Fibroblast of upper back skin (primary cell): ENCODE results near the gene C17orf100.
"Not testable (repeated sequence)": the region's sequence is repeated elsewhere in the genome, so short reads cannot be mapped to it uniquely, and the experiment has no call there.

Source experiments
- DNase-seq: peaks from one replicate; pipeline ENCODE4 v3.0.0-alpha.2; 2013

C17orf100 gene

DNA sequence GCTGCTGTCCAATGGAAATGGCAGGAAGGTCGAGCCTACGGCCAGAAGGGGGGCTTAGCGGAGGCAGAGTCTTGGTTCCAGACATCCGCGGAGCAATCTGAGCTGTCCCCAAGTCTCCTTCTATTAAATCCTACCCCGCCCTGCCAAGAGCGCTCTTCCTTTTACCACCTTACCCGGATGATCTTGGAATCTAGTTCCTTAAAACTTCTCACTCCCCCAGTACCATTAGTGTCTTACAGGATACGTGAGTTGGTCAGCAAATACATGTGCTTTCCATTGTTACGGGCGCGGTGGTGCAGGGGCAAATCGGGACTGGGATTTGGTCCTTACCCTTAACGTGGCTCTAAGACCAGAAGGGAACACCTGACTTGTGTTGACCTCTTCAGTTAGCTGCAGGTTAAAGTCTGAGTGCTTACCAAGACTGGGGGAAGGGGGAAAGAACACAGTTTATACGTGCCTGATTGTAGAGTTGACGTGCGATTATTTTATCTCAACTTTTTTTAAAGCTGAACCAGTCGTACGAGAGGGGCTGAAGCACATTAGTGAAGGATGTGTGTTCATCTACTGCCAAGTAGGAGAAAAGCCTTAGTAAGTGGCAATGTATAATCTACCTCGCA is 10.2 kb upstream of the C17orf100 start:
- DNase-seq, result no peak

GRCh38 chr17:6642592-6642991 is 9.0 kb upstream of the C17orf100 start:
- DNase-seq, result peak; percentile 26

GRCh38 chr17:6643451-6644125 is 8.0 kb upstream of the C17orf100 start:
- peak; percentile 85 for DNase-seq

GRCh38 chr17:6648181-6648580 is 3.4 kb upstream of the C17orf100 start:
- no peak for DNase-seq

GRCh38 chr17:6651919-6652452 is 424 bp downstream of the C17orf100 start:
- peak; percentile 30 for DNase-seq

DNA sequence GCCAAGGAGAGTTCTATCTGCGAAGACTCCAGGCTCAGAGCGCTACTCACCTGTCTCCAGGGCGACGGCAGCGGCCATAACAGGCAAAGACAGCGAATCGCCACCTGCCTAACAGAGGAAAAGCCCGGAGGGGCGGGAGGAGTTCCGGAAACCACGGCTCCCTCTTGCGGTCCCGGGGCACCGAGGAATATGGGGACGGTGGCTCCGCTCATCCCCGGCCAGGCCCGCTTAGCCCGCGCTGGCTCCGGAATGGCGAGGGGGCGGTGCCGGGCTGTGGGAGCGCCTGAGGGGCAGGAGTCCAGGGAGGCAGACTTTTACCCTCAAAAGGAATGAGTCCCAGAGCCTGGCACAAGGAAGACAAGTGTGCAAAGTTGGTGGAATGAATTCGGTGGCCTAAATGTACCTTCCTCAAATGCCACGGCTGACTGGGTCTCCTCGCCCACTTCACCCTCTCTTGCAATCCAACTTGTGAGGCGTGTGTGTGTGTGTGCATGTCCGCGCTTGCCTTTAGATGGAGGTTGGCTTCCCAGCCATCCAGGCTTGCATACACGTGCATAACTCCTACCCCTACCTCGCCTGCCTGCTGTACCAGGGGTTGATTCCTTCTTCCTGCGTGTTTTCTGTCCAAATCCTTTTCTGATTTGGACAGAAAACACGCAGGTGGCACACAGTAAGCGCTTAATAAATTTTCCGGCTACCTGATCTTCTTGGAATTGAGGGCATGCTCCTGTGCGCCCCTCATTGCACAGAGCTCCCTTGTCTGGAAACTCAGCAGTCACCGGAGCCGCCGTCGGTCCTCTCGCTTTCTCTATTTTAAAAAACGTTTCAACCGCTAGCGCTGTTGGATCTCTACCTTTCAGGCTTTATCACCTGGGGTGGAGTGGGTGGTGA is 3.5 kb downstream of the C17orf100 start:
- no peak for DNase-seq

DNA sequence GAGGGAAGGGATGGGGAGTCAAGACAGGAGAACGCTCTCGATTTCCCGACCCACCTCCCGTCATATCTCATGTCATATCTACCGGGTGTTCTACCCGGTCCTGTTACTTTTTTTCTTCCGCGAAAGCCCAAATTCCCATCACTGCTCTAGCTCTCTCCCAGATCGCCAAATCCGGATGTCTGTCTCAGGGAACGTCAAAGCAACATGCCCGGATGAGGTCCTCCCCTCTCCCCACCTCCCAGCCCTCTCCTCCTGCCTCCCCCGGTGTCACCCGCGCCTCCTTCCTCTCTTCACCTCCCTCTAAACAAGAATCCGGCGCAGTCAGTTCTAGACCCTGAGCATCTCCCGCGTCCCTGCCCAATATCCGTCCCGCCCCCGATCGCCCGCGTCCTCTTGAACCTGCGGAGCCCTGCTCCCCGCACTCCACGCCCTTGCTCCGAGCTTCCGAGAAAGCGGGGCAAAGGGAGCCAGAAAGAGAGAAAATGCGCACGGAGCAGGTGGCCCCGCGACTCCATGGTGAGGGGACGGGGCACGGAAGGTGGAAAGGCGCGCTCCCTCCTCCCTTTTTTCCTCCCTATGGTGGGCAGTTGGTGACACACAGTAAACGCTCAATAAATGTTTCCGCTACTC is 4.3 kb downstream of the C17orf100 start:
- DNase-seq, result not testable (repeated sequence)

GRCh38 chr17:6656797-6657632 is 5.5 kb downstream of the C17orf100 start:
- DNase-seq, result not testable (repeated sequence)

DNA sequence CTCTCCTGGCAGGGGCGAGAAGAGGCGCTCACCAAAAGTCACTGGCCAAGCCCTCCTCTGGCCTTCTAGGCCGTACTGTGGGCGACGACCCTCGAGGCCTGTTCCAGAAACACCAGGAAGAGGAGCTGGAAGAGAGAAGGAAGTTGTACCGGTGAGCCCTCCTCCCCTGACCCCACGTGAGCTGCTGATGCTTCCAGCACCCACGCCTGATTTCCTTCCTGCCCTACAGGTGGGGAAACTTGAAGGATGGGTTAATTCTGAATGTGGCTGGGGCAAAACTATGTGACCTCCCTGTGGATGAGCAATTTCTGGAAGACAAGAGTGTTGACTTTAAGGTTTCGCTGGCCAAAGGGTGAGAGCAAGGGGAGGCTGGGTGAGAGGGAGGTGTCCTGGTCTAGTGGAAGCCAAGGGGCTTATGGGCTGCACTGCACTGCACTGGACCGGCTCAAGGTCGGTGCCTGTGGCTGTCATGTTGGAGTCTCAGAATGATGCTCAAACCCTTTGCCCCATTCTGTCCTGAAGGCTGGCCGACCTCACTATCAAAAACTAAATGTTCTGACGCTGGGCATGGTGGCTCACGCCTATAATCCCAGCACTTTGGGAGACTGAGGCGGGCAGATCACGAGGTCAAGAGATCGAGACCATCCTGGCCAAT is 6.2 kb downstream of the C17orf100 start:
- no peak for DNase-seq

- not testable (repeated sequence) for DNase-seq
These were observed 6.8 kb downstream of the C17orf100 start for GRCh38 chr17:6658411-6658810.

DNA sequence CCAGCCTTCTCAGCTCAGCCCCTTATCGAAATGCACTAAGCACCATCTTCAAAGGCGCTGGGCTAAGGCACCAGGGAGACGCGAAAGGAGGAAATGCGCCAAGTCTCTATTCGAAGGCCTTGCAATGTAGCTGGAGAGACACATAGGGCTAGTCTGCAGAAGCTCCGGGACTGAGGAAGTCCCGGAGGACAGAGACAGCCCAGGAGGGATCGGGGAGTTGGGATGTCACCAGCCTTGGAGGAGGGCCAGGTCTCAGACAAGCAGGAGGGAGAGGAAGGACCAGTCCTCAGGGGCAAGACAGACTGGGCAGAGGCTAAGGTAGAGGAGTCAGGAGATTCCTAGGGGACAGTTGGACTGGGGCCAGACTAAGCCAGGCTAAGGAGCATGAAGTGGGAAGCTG is 8.5 kb downstream of the C17orf100 start:
- no peak for DNase-seq

DNA sequence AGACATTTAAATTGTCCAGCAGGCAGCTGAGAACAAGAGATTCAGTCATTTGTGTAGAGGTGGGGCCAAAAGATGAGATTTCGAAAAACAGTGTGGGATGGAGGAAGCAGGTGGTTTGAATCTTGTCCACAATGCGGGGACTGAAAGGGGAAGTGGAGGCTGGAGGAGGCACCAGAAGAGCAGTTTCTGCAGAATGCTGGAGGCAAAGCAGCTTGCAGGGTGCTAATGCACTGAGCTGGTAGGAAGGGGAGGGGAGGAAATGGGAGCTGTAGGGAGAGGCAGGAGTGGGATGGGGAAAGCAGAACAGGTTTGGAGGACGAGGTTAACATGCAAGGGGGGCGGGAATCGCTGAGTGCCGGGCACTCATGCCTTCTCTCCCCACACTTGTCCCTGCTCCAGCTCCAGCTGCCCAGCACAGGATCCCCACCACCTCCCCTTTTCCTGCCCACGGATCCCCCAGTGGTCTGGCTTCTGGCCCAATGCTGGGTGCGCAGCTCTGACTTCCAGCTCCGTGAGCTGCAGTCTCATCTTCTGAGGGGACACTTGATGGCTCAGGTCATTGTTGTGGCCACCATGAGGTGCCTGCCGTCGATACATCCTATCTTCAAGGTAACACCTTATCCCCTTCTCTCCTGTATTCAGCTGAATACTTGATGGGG is 9.4 kb downstream of the C17orf100 start:
- DNase-seq, result no peak

- DNase-seq, result no peak
These were observed 9.9 kb downstream of the C17orf100 start for GRCh38 chr17:6661464-6661848.

DNA sequence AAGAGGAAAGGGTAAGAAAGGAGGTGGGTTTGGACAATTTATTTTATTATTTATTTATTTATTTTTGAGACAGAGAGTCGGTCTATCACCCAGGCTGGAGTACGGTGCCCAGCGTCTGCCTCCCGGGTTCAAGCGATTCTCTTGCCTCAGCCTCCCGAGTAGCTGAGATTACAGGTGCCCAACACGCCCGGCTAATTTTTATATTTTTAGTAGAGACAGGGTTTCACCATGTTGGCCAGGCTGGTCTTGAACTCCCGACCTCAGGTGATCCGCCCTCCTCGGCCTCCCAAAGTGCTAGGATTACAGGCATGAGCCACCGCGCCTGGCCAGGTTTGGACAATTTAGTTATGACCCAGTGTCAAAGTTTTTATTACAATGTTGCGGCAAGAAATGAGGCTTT is 11.6 kb downstream of the C17orf100 start:
- not testable (repeated sequence) for DNase-seq

GRCh38 chr17:6666077-6666521 is 14.5 kb downstream of the C17orf100 start:
- peak; percentile 79 for DNase-seq

DNA sequence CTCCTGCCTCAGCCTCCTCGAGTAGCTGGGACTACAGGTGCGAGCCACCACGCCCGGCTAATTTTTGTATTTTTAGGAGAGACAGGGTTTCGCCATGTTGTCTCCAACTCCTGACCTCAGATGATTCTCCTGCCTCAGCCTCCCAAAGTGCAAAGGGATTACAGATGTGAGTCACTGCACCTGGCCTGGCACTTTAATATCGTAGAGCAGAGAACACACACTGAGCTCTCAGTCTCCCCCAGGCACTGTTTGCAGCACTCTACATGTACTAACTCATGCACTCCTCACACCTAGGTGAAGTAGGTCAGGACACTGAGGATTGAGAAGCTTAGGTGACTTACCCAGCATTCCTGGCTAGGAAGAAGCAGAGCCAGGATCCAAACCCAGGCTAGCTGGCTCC is 15.0 kb downstream of the C17orf100 start:
- DNase-seq, result no peak

- no peak for DNase-seq
These were observed 16.0 kb downstream of the C17orf100 start for GRCh38 chr17:6667516-6667915.

- DNase-seq, result no peak
These were observed 16.7 kb downstream of the C17orf100 start for GRCh38 chr17:6668219-6668618.

DNA sequence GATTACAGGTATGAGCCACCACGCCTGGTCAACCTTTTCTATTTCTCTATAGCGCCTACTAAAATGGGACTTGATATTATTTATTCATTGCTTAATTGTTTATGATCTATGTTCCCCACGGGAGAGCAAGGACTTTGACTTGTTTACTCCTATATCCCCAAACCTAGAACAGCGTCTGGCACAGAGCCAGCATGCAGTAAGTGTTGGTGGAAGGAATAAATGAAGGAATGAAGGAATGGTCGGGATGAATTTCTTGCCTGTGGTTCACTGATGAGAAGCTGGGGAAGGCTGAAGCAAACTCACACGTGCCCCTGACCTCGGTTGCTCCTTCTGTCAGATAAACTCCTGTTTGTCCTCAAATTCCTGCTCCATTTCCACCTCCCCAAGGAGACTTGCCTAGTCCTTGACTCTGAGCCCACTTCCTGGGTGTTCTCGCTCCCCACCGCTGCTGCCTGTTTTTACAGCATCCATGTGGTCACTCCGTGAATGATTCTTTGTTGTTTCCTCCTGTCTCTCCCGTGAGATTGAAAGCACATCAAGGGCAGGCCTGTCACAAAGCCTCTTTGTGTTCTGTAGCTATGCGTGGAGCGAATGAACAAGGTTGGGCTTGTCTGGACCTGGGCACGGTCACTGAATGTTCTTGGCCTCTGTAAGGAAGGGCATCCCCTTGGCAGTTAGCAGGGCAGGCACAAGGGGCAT is 17.3 kb downstream of the C17orf100 start:
- no peak for DNase-seq
